HG03378 (cell line): Measurements from ENCODE around the gene CEP63.

ENCODE experiments used
- ATAC-seq: cut with Tn5 transposase; IDR thresholded peaks from one replicate; pipeline ENCODE4 v1.9.1; 2021; ENCODE audit warnings: mild to moderate bottlenecking, moderate library complexity; ENCODE audit not compliant: unreplicated experiment

Gene CEP63

DNA sequence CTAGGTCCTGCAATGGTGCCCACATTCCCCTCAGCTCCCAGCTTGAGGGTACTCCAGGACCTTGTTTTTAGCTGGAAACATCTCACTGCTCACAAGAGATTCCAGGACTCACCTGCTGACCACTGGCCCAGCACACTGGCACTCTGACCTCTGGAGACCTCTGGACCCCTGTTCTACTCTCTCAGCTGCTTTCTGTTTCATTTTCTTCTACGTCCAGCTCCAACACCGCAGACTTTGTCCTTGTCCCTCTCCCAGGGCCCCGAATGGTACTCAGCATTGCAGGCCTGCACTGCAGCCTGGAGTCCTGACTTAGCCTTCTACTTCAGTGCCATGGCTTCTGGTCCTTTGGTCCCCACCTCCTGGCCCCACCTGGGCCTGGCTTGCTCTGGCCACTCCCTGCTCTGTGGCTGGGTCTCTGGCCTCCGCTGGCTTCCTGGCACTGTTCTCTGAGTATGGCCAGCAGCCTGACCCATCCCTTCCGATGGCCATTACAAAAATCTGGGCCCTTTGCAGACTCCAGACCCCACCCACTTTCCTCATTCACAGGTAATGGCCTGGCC lies 137.0 kb downstream of the CEP63 start:
- ATAC-seq = no peak

DNA sequence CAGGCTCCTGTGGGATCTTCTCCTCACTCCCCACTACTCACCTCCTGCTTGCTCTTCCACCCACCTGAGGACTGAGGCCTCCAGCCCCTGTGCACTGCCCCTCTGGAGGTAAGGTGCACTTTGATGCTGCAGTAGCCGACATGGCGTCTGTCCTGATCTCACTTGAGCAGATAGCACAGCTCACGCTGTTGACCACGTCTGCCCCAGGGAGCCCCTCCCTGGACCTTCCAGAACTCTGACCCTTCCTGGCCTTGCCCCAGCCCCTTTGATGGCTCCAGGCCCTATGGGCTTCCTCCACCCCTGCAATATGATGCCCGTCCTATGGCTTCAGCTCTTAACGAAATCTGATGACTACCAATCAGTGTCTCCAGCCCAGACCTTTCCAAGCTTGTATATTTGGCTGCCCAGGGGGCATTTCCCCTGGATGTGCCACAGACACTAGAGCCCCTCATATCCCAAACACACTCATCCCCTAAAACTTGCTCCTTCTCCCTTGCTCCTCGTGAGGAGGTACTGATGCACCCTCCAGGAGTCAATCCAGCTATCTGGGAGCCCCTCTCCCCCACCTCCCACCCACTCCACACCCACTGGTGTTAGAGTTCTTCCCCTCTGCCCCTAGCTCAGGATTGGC lies 137.9 kb downstream of the CEP63 start:
- ATAC-seq = no peak
